ENCODE data around the gene CCDC61.

CCDC61 gene

GRCh38 chr19:45995715-45996385 lies 583 bp downstream of the CCDC61 start:
- Mint-ChIP-seq H3K27ac (no peak overlapping the region), H3K27me3 (ENCODE audit: low read depth) (peaks cover 8% of the 10 kb centered on the region), H3K4me3 (no peak overlapping the region), H3K36me3 (ENCODE audit: low read depth) (peaks cover 8% of the 10 kb centered on the region), H3K4me1 (ENCODE audit: low read depth) (peaks cover 22% of the 10 kb centered on the region), H3K9me3 (no peaks in the 10 kb centered on the region)

- peaks cover 9% of the 10 kb centered on the region for H3K27me3 Mint-ChIP-seq (ENCODE audit: low read depth)
- H3K36me3 Mint-ChIP-seq (ENCODE audit: low read depth), result peaks cover 9% of the 10 kb centered on the region
- H3K9me3 Mint-ChIP-seq, result no peaks in the 10 kb centered on the region
- no peak overlapping the region for H3K4me3 Mint-ChIP-seq
- no peak overlapping the region for H3K27ac Mint-ChIP-seq
- peaks cover 24% of the 10 kb centered on the region for H3K4me1 Mint-ChIP-seq (ENCODE audit: low read depth)
Measured at GRCh38 chr19:45996933-45997332, 1.7 kb downstream of the CCDC61 start.

GRCh38 chr19:45998834-45999233 lies 3.6 kb downstream of the CCDC61 start:
- Mint-ChIP-seq H3K27ac (no peak overlapping the region), H3K36me3 (ENCODE audit: low read depth) (peaks cover 11% of the 10 kb centered on the region), H3K4me3 (no peak overlapping the region), H3K4me1 (ENCODE audit: low read depth) (peaks cover 24% of the 10 kb centered on the region), H3K9me3 (no peaks in the 10 kb centered on the region), H3K27me3 (ENCODE audit: low read depth) (peaks cover 9% of the 10 kb centered on the region)

- Mint-ChIP-seq H3K27ac (no peak overlapping the region), H3K9me3 (no peaks in the 10 kb centered on the region), H3K4me1 (ENCODE audit: low read depth) (peaks cover 24% of the 10 kb centered on the region), H3K27me3 (ENCODE audit: low read depth) (peaks cover 9% of the 10 kb centered on the region), H3K36me3 (ENCODE audit: low read depth) (peaks cover 11% of the 10 kb centered on the region), H3K4me3 (peak overlapping the region; percentile 52)
Measured at GRCh38 chr19:45999653-46000121, 4.4 kb downstream of the CCDC61 start.

GRCh38 chr19:46000491-46001246 lies 5.4 kb downstream of the CCDC61 start:
- peak overlapping the region; percentile 71 for H3K27ac Mint-ChIP-seq
- H3K27me3 Mint-ChIP-seq (ENCODE audit: low read depth), result peaks cover 9% of the 10 kb centered on the region
- no peaks in the 10 kb centered on the region for H3K9me3 Mint-ChIP-seq

GRCh38 chr19:46002678-46003275 lies 7.5 kb downstream of the CCDC61 start:
- Mint-ChIP-seq H3K27ac (no peak overlapping the region), H3K4me3 (no peak overlapping the region), H3K4me1 (ENCODE audit: low read depth) (peaks cover 19% of the 10 kb centered on the region), H3K27me3 (ENCODE audit: low read depth) (peaks cover 9% of the 10 kb centered on the region), H3K36me3 (ENCODE audit: low read depth) (peaks cover 6% of the 10 kb centered on the region), H3K9me3 (no peaks in the 10 kb centered on the region)

More at GRCh38 chr19:46000491-46001246, 5.4 kb downstream of the CCDC61 start:
- H3K36me3 Mint-ChIP-seq (ENCODE audit: low read depth), result peaks cover 13% of the 10 kb centered on the region
- H3K4me1 Mint-ChIP-seq (ENCODE audit: low read depth), result peaks cover 24% of the 10 kb centered on the region
- H3K4me3 Mint-ChIP-seq, result peak overlapping the region; percentile 86

- H3K9me3 Mint-ChIP-seq, result no peaks in the 10 kb centered on the region
- peaks cover 4% of the 10 kb centered on the region for H3K36me3 Mint-ChIP-seq (ENCODE audit: low read depth)
- no peak overlapping the region for H3K27ac Mint-ChIP-seq
- no peaks in the 10 kb centered on the region for H3K4me1 Mint-ChIP-seq (ENCODE audit: low read depth)
- H3K4me3 Mint-ChIP-seq, result no peak overlapping the region
- H3K27me3 Mint-ChIP-seq (ENCODE audit: low read depth), result no peaks in the 10 kb centered on the region
Measured at GRCh38 chr19:46006411-46006810, 11.1 kb downstream of the CCDC61 start.

- H3K27me3 Mint-ChIP-seq (ENCODE audit: low read depth), result peaks cover 6% of the 10 kb centered on the region
- H3K4me3 Mint-ChIP-seq, result no peak overlapping the region
- peaks cover 4% of the 10 kb centered on the region for H3K4me1 Mint-ChIP-seq (ENCODE audit: low read depth)
- H3K9me3 Mint-ChIP-seq, result no peaks in the 10 kb centered on the region
- H3K27ac Mint-ChIP-seq, result no peak overlapping the region
- H3K36me3 Mint-ChIP-seq (ENCODE audit: low read depth), result peaks cover 7% of the 10 kb centered on the region
Measured at GRCh38 chr19:46009530-46010510, 14.6 kb downstream of the CCDC61 start.

GRCh38 chr19:46014534-46014933 lies 19.3 kb downstream of the CCDC61 start:
- Mint-ChIP-seq H3K9me3 (no peaks in the 10 kb centered on the region), H3K27me3 (ENCODE audit: low read depth) (peaks cover 12% of the 10 kb centered on the region), H3K4me1 (ENCODE audit: low read depth) (peaks cover 13% of the 10 kb centered on the region), H3K4me3 (peak overlapping the region; percentile 78), H3K27ac (no peak overlapping the region), H3K36me3 (ENCODE audit: low read depth) (peaks cover 5% of the 10 kb centered on the region)

GRCh38 chr19:46014941-46015686 lies 19.8 kb downstream of the CCDC61 start:
- Mint-ChIP-seq H3K27me3 (ENCODE audit: low read depth) (peaks cover 12% of the 10 kb centered on the region), H3K27ac (peak overlapping the region; percentile 31), H3K9me3 (no peaks in the 10 kb centered on the region), H3K4me3 (peak overlapping the region; percentile 78), H3K36me3 (ENCODE audit: low read depth) (peaks cover 5% of the 10 kb centered on the region), H3K4me1 (ENCODE audit: low read depth) (peaks cover 13% of the 10 kb centered on the region)

GRCh38 chr19:46015687-46016425 lies 20.6 kb downstream of the CCDC61 start:
- Mint-ChIP-seq H3K4me3 (peak overlapping the region; percentile 86), H3K4me1 (ENCODE audit: low read depth) (peaks cover 13% of the 10 kb centered on the region), H3K36me3 (ENCODE audit: low read depth) (peaks cover 5% of the 10 kb centered on the region), H3K27ac (peak overlapping the region; percentile 62), H3K27me3 (ENCODE audit: low read depth) (peaks cover 12% of the 10 kb centered on the region), H3K9me3 (no peaks in the 10 kb centered on the region)

GRCh38 chr19:46016426-46017094 lies 21.3 kb downstream of the CCDC61 start:
- Mint-ChIP-seq H3K36me3 (ENCODE audit: low read depth) (peaks cover 5% of the 10 kb centered on the region), H3K4me1 (ENCODE audit: low read depth) (peaks cover 13% of the 10 kb centered on the region), H3K27me3 (ENCODE audit: low read depth) (peaks cover 12% of the 10 kb centered on the region), H3K4me3 (peak overlapping the region; percentile 86), H3K9me3 (no peaks in the 10 kb centered on the region), H3K27ac (peak overlapping the region; percentile 62)

Data from T-helper 1 cell treated with Interleukin-12 subunit alpha and Interleukin-12 subunit beta and Interleukin-4 antibody, amounts not matched to agents 30 μg/mL and 1 μg/mL, for 36 hours (primary cell).